Measurements from ENCODE around the gene PPM1E. TPM values are rescaled to one million over a fixed set of nuclear protein-coding genes. Genes with fewer than 3 reads are reported as not detected.

PPM1E gene
- total and polyA plus RNA-seq, 2 of the 8 experiments (the other 6 are each of a cell fraction or from before 2014, with no cell fraction given): 5.0 to 10.4 TPM

DNA sequence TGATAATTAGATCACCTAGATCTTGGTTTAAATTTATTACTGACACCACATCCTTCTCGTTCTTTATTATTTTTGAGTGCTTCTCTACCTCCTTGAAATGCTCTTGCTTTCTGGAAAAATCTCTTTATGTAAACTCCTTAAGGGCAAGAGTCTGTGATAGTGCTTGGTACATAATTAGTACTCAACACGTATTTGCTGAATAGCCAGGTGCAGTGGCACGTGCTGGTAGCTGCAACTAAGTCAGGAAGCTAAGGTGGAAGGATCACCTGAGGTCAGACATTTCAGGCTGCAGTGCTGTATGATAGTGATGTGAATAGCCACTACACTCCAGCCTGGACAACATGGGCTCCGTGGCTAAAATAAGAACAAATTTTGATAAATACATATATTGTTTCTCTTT lies 63.0 kb downstream of the PPM1E start (continued):
- TF ChIP-seq BCL11A (IDR thresholded peaks at IDR 0.05; ENCODE audit: low read depth in 2 of 2, low read length in 2 of 2) (no peak), TEAD4 (IDR thresholded peaks at IDR 0.05; ENCODE audit: low read depth, low read length) (no peak), POLR2A (IDR thresholded peaks at IDR 0.05; ENCODE audit: control extremely low read depth in 1 of 2, low read depth in 2 of 2, low read length in 2 of 2) (no peak), EGR1 (IDR thresholded peaks at IDR 0.05; ENCODE audit: borderline replicate concordance, low read depth, low read length) (no peak)

All from H1 (cell line).